A549 (cell line): ENCODE measurements around the gene SP6. TPM values are rescaled to one million over a fixed set of nuclear protein-coding genes. Genes with fewer than 3 reads are reported as not detected.

ENCODE experiments used
- ATAC-seq, 2 experiments: fragments of 200-7000 bp in 1 of 2; fragments of >200 bp in 1 of 2; cut with Nextera tagmentation in 1 of 2; cut with Tn5 transposase in 1 of 2; 3 replicates each; pipeline versions ENCODE4 v1.8.0 to v1.9.1; 2018 to 2020; ENCODE audit warnings: mild to moderate bottlenecking in 1 of 2, moderate library complexity in 1 of 2
- CTCF ChIA-PET: fragments of 300-600 bp; sonication (Branson Sonifier 250); formaldehyde crosslinking; extraction: SDS; loops from one replicate; lab custom pipeline; 2021; ENCODE audit warnings: antibody characterized with exemption, inconsistent platforms; lab: Yijun Ruan, JAX
- POLR2A ChIA-PET: fragments of 350-600 bp; formaldehyde crosslinking; extraction: SDS; loops from one replicate; lab custom pipeline; 2021; ENCODE audit warnings: antibody characterized with exemption, inconsistent platforms; lab: Yijun Ruan, JAX
- DNase-seq, 2 experiments: peaks; one replicate each; pipeline versions ENCODE4 v3.0.0 to v3.0.0-alpha.2; 2011 to 2016; ENCODE audit warnings: low read depth in 1 of 2, low spot score in 1 of 2
- FAIRE-seq: peaks from 2 replicates; lab custom pipeline; 2011; peaks lifted over from hg19 to GRCh38; lab: Jason Lieb, UNC
- H3K27ac ChIP-seq, 2 experiments: fragments of >200 bp; sonication (Bioruptor Twin); formaldehyde crosslinking; 3 replicates each; pipeline ENCODE4 v1.5.1; 2016 to 2017
- H3K4me1 ChIP-seq: fragments of >200 bp; sonication (Bioruptor Twin); formaldehyde crosslinking; 3 replicates; pipeline ENCODE4 v1.6.1; 2016
- H3K4me2 ChIP-seq: fragments of >200 bp; sonication (Bioruptor Twin); formaldehyde crosslinking; 3 replicates; pipeline ENCODE4 v1.6.1; 2016
- H3K4me3 ChIP-seq: fragments of >200 bp; sonication (Bioruptor Twin); formaldehyde crosslinking; 3 replicates; pipeline ENCODE4 v1.5.1; 2016
- H3K9me3 ChIP-seq: fragments of >200 bp; sonication (Bioruptor Twin); formaldehyde crosslinking; 3 replicates; pipeline ENCODE4 v1.6.1; 2016
- CEBPB ChIP-seq, 2 experiments: fragments of >200 bp in 1 of 2; sonication (Bioruptor Twin) in 1 of 2; formaldehyde crosslinking in 1 of 2; IDR thresholded peaks; 2 replicates each; pipeline ENCODE4 v1.6.1; 2012 to 2016
- CHD4 ChIP-seq: fragments of 200-600 bp; sonication (generic); IDR thresholded peaks from 2 replicates; pipeline ENCODE4 v1.6.1; 2016; ENCODE audit warnings: antibody characterized with exemption, mild to moderate bottlenecking, borderline replicate concordance
- EHMT2 ChIP-seq: fragments of 200-600 bp; sonication (generic); IDR thresholded peaks from 2 replicates; pipeline ENCODE4 v1.6.1; 2016; ENCODE audit warnings: antibody characterized with exemption, low read depth, mild to moderate bottlenecking, moderate library complexity
- ESRRA ChIP-seq: fragments of 150-350 bp; IDR thresholded peaks from 2 replicates; pipeline ENCODE4 v1.6.1; 2014; ENCODE audit warnings: mild to moderate bottlenecking, low read length, borderline replicate concordance
- FOSL2 ChIP-seq, 2 experiments: fragments of 450-650 bp in 1 of 2; fragments of >200 bp in 1 of 2; sonication (Bioruptor Twin) in 1 of 2; formaldehyde crosslinking; IDR thresholded peaks; 2 replicates each; pipeline versions ENCODE4 v1.5.0 to v1.6.1; 2016 to 2020; ENCODE audit warnings: mild to moderate bottlenecking in 1 of 2, moderate library complexity in 1 of 2
- FOXS1 ChIP-seq: fragments of 250-450 bp; sonication (Bioruptor Pico); IDR thresholded peaks from 2 replicates; pipeline ENCODE4 v1.5.0; 2020; ENCODE audit warnings: mild to moderate bottlenecking, moderate library complexity
- HOXB5 ChIP-seq: fragments of 250-450 bp; sonication (Bioruptor Pico); IDR thresholded peaks from 2 replicates; pipeline ENCODE4 v1.5.0; 2020; ENCODE audit warnings: mild to moderate bottlenecking, moderate library complexity
- MAX ChIP-seq: IDR thresholded peaks from 2 replicates; pipeline ENCODE4 v1.6.1; 2012
- NPAS2 ChIP-seq: fragments of 250-450 bp; sonication (Bioruptor Pico); IDR thresholded peaks from 2 replicates; pipeline ENCODE4 v1.8.0; 2022; ENCODE audit warnings: mild to moderate bottlenecking, moderate library complexity, borderline replicate concordance
- PHF8 ChIP-seq: fragments of 200-600 bp; sonication (generic); IDR thresholded peaks from 2 replicates; pipeline ENCODE4 v1.6.1; 2016; ENCODE audit warnings: low read depth, mild to moderate bottlenecking, antibody characterized with exemption, moderate library complexity, borderline replicate concordance
- POLR2A ChIP-seq: IDR thresholded peaks from 2 replicates; pipeline ENCODE4 v1.6.1; 2012; ENCODE audit warnings: mild to moderate bottlenecking, low read length
- RARB ChIP-seq: fragments of 250-450 bp; sonication (Bioruptor Pico); IDR thresholded peaks from 2 replicates; pipeline ENCODE4 v1.8.0; 2021; ENCODE audit warnings: mild to moderate bottlenecking, moderate library complexity
- RCOR1 ChIP-seq: fragments of 150-350 bp; IDR thresholded peaks from 2 replicates; pipeline ENCODE4 v1.6.1; 2014; ENCODE audit warnings: antibody characterized with exemption, low read length, low read depth
- RFX5 ChIP-seq: fragments of 450-650 bp; IDR thresholded peaks from 2 replicates; pipeline ENCODE4 v1.7.1; 2014; ENCODE audit warnings: antibody characterized with exemption, mild to moderate bottlenecking, moderate library complexity
- RNF2 ChIP-seq: fragments of 200-600 bp; sonication (generic); IDR thresholded peaks from 2 replicates; pipeline ENCODE4 v1.6.1; 2016; ENCODE audit warnings: low read depth, mild to moderate bottlenecking, antibody characterized with exemption, moderate library complexity, borderline replicate concordance
- SMC3 ChIP-seq: fragments of >200 bp; sonication (Bioruptor Twin); formaldehyde crosslinking; IDR thresholded peaks from 3 replicates; pipeline ENCODE4 v1.6.1; 2018; ENCODE audit warnings: inconsistent platforms
- TP53 ChIP-seq: fragments of 250-450 bp; sonication (Bioruptor Pico); IDR thresholded peaks from 2 replicates; pipeline ENCODE4 v1.5.0; 2021; ENCODE audit warnings: mild to moderate bottlenecking, moderate library complexity
- ZC3H11A ChIP-seq: fragments of 450-650 bp; IDR thresholded peaks from 2 replicates; pipeline ENCODE4 v1.6.1; 2014; ENCODE audit warnings: antibody characterized with exemption, mild to moderate bottlenecking
- ZNF302 ChIP-seq: fragments of 250-450 bp; sonication (Bioruptor Pico); IDR thresholded peaks from 2 replicates; pipeline ENCODE4 v1.9.0; 2021; ENCODE audit warnings: inconsistent platforms, mild to moderate bottlenecking, moderate library complexity
- WGBS: methylation state at CpG from one replicate; pipeline ENCODE4 v1.1.6; 2017; ENCODE audit errors: missing lambda C conversion rate; 5-methylcytosine and 5-hydroxymethylcytosine counted together
- polyA plus RNA-seq, 4 experiments: library from polyadenylated mRNA; depleted of rRNA in 3 of 4; stranded (reverse); fragments of >200 nt; fragmentation: RNase III in 1 of 4; extraction: RNeasy Plus Mini Kit Qiagen cat#74134 plus additional on column Dnase treatment in 1 of 4; gene quantifications; 2 replicates in 3 of 4; 3 replicates in 1 of 4; pipeline ENCODE4 v1.2.3, GENCODE V29; 2011 to 2017
- TF ChIP-seq, protein P1 (sequence below): fragments of 450-650 bp; IDR thresholded peaks from 2 replicates; pipeline ENCODE4 v1.6.1; 2014; ENCODE audit warnings: antibody characterized with exemption
- TF ChIP-seq, protein P2 (sequence below): fragments of 250-450 bp; sonication (Bioruptor Pico); IDR thresholded peaks from 2 replicates; pipeline ENCODE4 v1.5.0; 2020; ENCODE audit warnings: low read depth, mild to moderate bottlenecking, moderate library complexity
- TF ChIP-seq, protein P3 (sequence below): IDR thresholded peaks from 2 replicates; pipeline ENCODE4 v1.6.1; 2012
- TF ChIP-seq, protein P4 (sequence below): fragments of >200 bp; sonication (Bioruptor Twin); formaldehyde crosslinking; IDR thresholded peaks from 2 replicates; pipeline ENCODE4 v1.6.1; 2016

The SP6 gene
- polyA plus RNA-seq, 2 of the 4 experiments (the other 2 are of a cell fraction), result 0.61 to 2.1 TPM

GRCh38 chr17:47807421-47807820 is 43.5 kb downstream of the SP6 start:
- no peak for FAIRE-seq
- no peak for DNase-seq
- POLR2A ChIA-PET, result no interaction called here
- WGBS, result 80% methylated on average over 11 of the region's 11 CpGs
- no peak overlapping the region for H3K27ac ChIP-seq
- H3K9me3 ChIP-seq, result no peaks in the 10 kb centered on the region
- TF ChIP-seq TP53 (CRISPR knock-in tag) (no peak), PHF8 (no peak), HOXB5 (CRISPR knock-in tag) (no peak), MAX (no peak)
- H3K4me2 ChIP-seq, result no peak overlapping the region
- H3K4me3 ChIP-seq, result no peak overlapping the region
- CTCF ChIA-PET, result interaction anchor here (0.7 to 7.3 kb wide), 5 partner anchors 18 to 186 kb away, joined by 3 to 47 read pairs (median 3); no protein-coding TSS in a partner anchor
- ATAC-seq, result no peak
- H3K4me1 ChIP-seq, result peaks cover 25% of the 10 kb centered on the region

- CTCF ChIA-PET, result interaction anchor here (0.6 to 7.3 kb wide), 6 partner anchors 18 to 360 kb away, joined by 3 to 47 read pairs (median 3); no protein-coding TSS in a partner anchor
- no peak overlapping the region for H3K4me3 ChIP-seq
- 88% methylated on average over 9 of the region's 9 CpGs for WGBS
- ATAC-seq, result no peak
- no peak overlapping the region for H3K4me2 ChIP-seq
- TF ChIP-seq RNF2 (no peak), CHD4 (no peak), RARB (CRISPR knock-in tag) (no peak), RCOR1 (no peak), FOXS1 (no peak), CEBPB (IDR thresholded peaks at IDR 0.05) (no peak), ZNF302 (no peak), NPAS2 (CRISPR knock-in tag) (no peak), TP53 (CRISPR knock-in tag) (no peak), POLR2A (no peak), EHMT2 (no peak), ESRRA (no peak)
- TF ChIP-seq, protein P1, sequence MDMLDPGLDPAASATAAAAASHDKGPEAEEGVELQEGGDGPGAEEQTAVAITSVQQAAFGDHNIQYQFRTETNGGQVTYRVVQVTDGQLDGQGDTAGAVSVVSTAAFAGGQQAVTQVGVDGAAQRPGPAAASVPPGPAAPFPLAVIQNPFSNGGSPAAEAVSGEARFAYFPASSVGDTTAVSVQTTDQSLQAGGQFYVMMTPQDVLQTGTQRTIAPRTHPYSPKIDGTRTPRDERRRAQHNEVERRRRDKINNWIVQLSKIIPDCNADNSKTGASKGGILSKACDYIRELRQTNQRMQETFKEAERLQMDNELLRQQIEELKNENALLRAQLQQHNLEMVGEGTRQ, result no peak
- TF ChIP-seq, protein P2, sequence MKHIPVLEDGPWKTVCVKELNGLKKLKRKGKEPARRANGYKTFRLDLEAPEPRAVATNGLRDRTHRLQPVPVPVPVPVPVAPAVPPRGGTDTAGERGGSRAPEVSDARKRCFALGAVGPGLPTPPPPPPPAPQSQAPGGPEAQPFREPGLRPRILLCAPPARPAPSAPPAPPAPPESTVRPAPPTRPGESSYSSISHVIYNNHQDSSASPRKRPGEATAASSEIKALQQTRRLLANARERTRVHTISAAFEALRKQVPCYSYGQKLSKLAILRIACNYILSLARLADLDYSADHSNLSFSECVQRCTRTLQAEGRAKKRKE (CRISPR knock-in tag), result no peak
- TF ChIP-seq, protein P3, sequence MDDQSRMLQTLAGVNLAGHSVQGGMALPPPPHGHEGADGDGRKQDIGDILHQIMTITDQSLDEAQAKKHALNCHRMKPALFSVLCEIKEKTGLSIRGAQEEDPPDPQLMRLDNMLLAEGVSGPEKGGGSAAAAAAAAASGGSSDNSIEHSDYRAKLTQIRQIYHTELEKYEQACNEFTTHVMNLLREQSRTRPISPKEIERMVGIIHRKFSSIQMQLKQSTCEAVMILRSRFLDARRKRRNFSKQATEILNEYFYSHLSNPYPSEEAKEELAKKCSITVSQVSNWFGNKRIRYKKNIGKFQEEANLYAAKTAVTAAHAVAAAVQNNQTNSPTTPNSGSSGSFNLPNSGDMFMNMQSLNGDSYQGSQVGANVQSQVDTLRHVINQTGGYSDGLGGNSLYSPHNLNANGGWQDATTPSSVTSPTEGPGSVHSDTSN, result no peak
- peaks cover 25% of the 10 kb centered on the region for H3K4me1 ChIP-seq
- no peak overlapping the region for H3K27ac ChIP-seq
- no peak for FAIRE-seq
- no peaks in the 10 kb centered on the region for H3K9me3 ChIP-seq
- POLR2A ChIA-PET, result no interaction called here
- no peak for DNase-seq
Measured at GRCh38 chr17:47806913-47807255, 44.1 kb downstream of the SP6 start.

DNA sequence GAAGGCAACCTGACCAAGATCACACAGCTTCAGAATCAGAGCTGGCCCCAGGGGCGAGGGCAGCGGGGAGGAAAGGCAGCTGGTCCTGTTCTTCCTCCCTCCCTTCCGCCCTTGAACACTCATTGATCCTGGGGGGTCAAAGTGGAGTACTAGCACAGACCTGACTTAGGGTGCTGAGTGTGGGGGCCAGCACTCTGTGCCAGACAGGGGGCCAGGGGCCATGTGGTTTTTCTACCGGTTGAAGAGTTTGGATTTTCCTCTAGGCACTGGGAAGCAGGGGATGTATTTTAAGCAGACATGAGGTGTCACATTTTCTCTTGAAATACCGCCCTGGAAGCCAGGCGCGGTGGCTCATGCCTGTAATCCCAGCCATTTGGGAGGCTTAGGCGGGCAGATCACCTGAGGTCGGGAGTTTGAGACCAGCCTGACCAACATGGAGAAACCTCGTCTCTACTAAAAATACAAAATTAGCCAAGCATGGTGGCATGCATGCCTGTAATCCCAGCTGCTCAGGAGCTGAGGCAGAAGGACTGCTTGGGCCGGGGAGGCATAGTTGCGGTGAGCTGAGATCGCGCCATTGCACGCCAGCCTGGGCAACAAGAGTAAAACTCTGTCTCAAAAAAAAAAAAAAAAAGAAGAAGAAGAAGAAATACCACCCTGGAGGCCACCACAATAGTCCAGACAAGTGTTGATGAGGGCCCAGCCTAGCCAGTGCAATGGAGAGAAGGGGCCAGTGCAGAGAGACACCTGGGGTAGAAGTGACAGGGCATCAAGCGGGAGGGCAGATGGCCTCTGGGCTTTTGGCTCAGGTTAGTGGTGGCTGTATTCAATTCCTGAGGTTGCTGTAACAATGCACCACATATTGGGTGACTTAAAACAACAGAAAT is 44.7 kb downstream of the SP6 start:
- TF ChIP-seq RFX5, result no peak
- no peak for TF ChIP-seq SMC3
- TF ChIP-seq, protein P4, sequence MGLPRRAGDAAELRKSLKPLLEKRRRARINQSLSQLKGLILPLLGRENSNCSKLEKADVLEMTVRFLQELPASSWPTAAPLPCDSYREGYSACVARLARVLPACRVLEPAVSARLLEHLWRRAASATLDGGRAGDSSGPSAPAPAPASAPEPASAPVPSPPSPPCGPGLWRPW, result no peak
- no peak for TF ChIP-seq ZC3H11A
- no peak for TF ChIP-seq FOSL2 (IDR thresholded peaks at IDR 0.05)
- no peak for TF ChIP-seq FOSL2 (CRISPR knock-in tag; IDR thresholded peaks at IDR 0.05)
- TF ChIP-seq, all 56 proteins: peak for 0
- 91% methylated on average over 16 of the region's 16 CpGs for WGBS
- DNase-seq (no peak), FAIRE-seq (no peak), ATAC-seq (no peak)
- Histone ChIP-seq H3K9me3 (no peaks in the 10 kb centered on the region), H3K4me3 (no peak overlapping the region), H3K27ac (no peak overlapping the region), H3K4me2 (no peak overlapping the region), H3K4me1 (peaks cover 22% of the 10 kb centered on the region)
- ChIA-PET POLR2A (no interaction called here), CTCF (interaction anchor here (0.6 to 7.3 kb wide), 9 partner anchors 19 to 361 kb away, joined by 3 to 47 read pairs (median 3); no protein-coding TSS in a partner anchor)
